GM19099 (cell line): ENCODE results near the gene GFRAL.

Experiments used
- POLR2A ChIP-seq: IDR thresholded peaks from 3 replicates; pipeline ENCODE4 v1.6.1; 2011; ENCODE audit warnings: low read depth; ENCODE audit not compliant: insufficient read length; ENCODE audit errors: extremely low read depth

GFRAL gene

GRCh38 chr6:55397986-55398385 lies 70.7 kb downstream of the GFRAL start:
- TF ChIP-seq POLR2A = no peak

- TF ChIP-seq POLR2A = no peak
Observed at GRCh38 chr6:55399351-55399750, 72.1 kb downstream of the GFRAL start.

- no peak for TF ChIP-seq POLR2A
Observed at GRCh38 chr6:55405474-55406235, 78.4 kb downstream of the GFRAL start.

GRCh38 chr6:55410674-55411073 lies 83.4 kb downstream of the GFRAL start:
- no peak for TF ChIP-seq POLR2A

- no peak for TF ChIP-seq POLR2A
Observed at GRCh38 chr6:55423933-55424332, 96.7 kb downstream of the GFRAL start.

GRCh38 chr6:55433446-55434130 lies 106.3 kb downstream of the GFRAL start:
- TF ChIP-seq POLR2A = no peak

GRCh38 chr6:55437141-55437540 lies 109.9 kb downstream of the GFRAL start:
- TF ChIP-seq POLR2A = no peak

GRCh38 chr6:55438203-55438602 lies 110.9 kb downstream of the GFRAL start:
- no peak for TF ChIP-seq POLR2A

- TF ChIP-seq POLR2A = no peak
Observed at GRCh38 chr6:55443238-55444134, 116.2 kb downstream of the GFRAL start.

GRCh38 chr6:55445648-55446204 lies 118.5 kb downstream of the GFRAL start:
- TF ChIP-seq POLR2A = no peak

- no peak for TF ChIP-seq POLR2A
Observed at GRCh38 chr6:55447891-55448290, 120.6 kb downstream of the GFRAL start.

- TF ChIP-seq POLR2A = no peak
Observed at GRCh38 chr6:55448451-55448850, 121.2 kb downstream of the GFRAL start.

GRCh38 chr6:55449225-55449624 lies 122.0 kb downstream of the GFRAL start:
- TF ChIP-seq POLR2A = no peak

- no peak for TF ChIP-seq POLR2A
Observed at GRCh38 chr6:55450005-55450404, 122.7 kb downstream of the GFRAL start.
